ENCODE data around the gene CERS2. TPM values are rescaled to one million over a fixed set of nuclear protein-coding genes. Genes with fewer than 3 reads are reported as not detected.

CERS2 gene
- total and polyA plus RNA-seq, 2 of the 8 experiments (the other 6 are each of a cell fraction or from before 2014, with no cell fraction given): 216 to 237 TPM

- no peak for TF ChIP-seq CHD7 (IDR thresholded peaks at IDR 0.05; ENCODE audit: insufficient replicate concordance, low read length)
- TF ChIP-seq, protein P1, sequence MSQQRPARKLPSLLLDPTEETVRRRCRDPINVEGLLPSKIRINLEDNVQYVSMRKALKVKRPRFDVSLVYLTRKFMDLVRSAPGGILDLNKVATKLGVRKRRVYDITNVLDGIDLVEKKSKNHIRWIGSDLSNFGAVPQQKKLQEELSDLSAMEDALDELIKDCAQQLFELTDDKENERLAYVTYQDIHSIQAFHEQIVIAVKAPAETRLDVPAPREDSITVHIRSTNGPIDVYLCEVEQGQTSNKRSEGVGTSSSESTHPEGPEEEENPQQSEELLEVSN (IDR thresholded peaks at IDR 0.05): no peak
- no peak for TF ChIP-seq TEAD4 (IDR thresholded peaks at IDR 0.05; ENCODE audit: low read depth, low read length)
- TF ChIP-seq, protein P2, sequence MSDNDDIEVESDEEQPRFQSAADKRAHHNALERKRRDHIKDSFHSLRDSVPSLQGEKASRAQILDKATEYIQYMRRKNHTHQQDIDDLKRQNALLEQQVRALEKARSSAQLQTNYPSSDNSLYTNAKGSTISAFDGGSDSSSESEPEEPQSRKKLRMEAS (IDR thresholded peaks at IDR 0.05): no peak
- no peak for TF ChIP-seq SRF (IDR thresholded peaks at IDR 0.05; ENCODE audit: low read depth, low read length)
- TF ChIP-seq CREB1 (IDR thresholded peaks at IDR 0.05): no peak
- TF ChIP-seq, protein P3, sequence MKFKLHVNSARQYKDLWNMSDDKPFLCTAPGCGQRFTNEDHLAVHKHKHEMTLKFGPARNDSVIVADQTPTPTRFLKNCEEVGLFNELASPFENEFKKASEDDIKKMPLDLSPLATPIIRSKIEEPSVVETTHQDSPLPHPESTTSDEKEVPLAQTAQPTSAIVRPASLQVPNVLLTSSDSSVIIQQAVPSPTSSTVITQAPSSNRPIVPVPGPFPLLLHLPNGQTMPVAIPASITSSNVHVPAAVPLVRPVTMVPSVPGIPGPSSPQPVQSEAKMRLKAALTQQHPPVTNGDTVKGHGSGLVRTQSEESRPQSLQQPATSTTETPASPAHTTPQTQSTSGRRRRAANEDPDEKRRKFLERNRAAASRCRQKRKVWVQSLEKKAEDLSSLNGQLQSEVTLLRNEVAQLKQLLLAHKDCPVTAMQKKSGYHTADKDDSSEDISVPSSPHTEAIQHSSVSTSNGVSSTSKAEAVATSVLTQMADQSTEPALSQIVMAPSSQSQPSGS (IDR thresholded peaks at IDR 0.05; ENCODE audit: low read length): no peak
Observed at GRCh38 chr1:150992626-150993025, 18.0 kb upstream of the CERS2 start (continued).

Measured in H1 (cell line).